Spinal cord (tissue), 10 donors: ENCODE results near the gene MRPS22. TPM values are rescaled to one million over a fixed set of nuclear protein-coding genes. Genes with fewer than 3 reads are reported as not detected.
A peak's percentile ranks its signal among the peaks of the same experiment; 100 is the strongest.
"Not testable (repeated sequence)": the region's sequence is repeated elsewhere in the genome, so short reads cannot be mapped to it uniquely, and the experiment has no call there.

Experiments
- DNase-seq, 6 donors: peaks; one replicate each; pipeline versions ENCODE4 v3.0.0 to v3.0.0-alpha.2; 2013 to 2015; ENCODE audit warnings: low spot score in 6 of 6, low read depth in 4 of 6
- H3K27ac ChIP-seq: one replicate; pipeline ENCODE4 v1.5.1; 2013; ENCODE audit warnings: low read depth, low read length, control low read depth
- H3K27me3 ChIP-seq: one replicate; pipeline ENCODE4 v1.6.1; 2013; ENCODE audit warnings: low read length; ENCODE audit not compliant: control insufficient read depth, insufficient read depth
- H3K36me3 ChIP-seq: one replicate; pipeline ENCODE4 v1.6.1; 2013; ENCODE audit warnings: low read length; ENCODE audit not compliant: control insufficient read depth, insufficient read depth
- H3K4me1 ChIP-seq: one replicate; pipeline ENCODE4 v1.6.1; 2013; ENCODE audit warnings: low read length; ENCODE audit not compliant: control insufficient read depth, insufficient read depth
- H3K4me3 ChIP-seq: one replicate; pipeline ENCODE4 v1.5.1; 2013; ENCODE audit warnings: low read depth, low read length, control low read depth
- H3K9me3 ChIP-seq: one replicate; pipeline ENCODE4 v1.6.1; 2013; ENCODE audit warnings: low read length; ENCODE audit not compliant: control insufficient read depth, insufficient read depth
- WGBS: methylation state at CpG from one replicate; pipeline ENCODE4 v1.1.5; 2013; ENCODE audit warnings: missing lambda C conversion rate; ENCODE audit not compliant: insufficient coverage; 5-methylcytosine and 5-hydroxymethylcytosine counted together
- polyA plus RNA-seq, 2 donors: library from polyadenylated mRNA; unstranded; fragments of 120-200 nt; gene quantifications; one replicate each; pipeline ENCODE4 v1.2.1, GENCODE V29; 2013; ENCODE audit not compliant: insufficient read length in 2 of 2
- total RNA-seq, 2 donors: library from RNA; depleted of rRNA in 1 of 2; stranded (reverse); fragments of 120-200 nt in 1 of 2; fragments of >200 nt in 1 of 2; gene quantifications; one replicate each; pipeline versions ENCODE4 v1.2.3 to v1.2.4, GENCODE V29; 2013 to 2014
- donor health status: healthy.

The MRPS22 gene
- total and polyA plus RNA-seq, 4 donors = 44.8 to 59.8 (median 55.9) TPM

DNA sequence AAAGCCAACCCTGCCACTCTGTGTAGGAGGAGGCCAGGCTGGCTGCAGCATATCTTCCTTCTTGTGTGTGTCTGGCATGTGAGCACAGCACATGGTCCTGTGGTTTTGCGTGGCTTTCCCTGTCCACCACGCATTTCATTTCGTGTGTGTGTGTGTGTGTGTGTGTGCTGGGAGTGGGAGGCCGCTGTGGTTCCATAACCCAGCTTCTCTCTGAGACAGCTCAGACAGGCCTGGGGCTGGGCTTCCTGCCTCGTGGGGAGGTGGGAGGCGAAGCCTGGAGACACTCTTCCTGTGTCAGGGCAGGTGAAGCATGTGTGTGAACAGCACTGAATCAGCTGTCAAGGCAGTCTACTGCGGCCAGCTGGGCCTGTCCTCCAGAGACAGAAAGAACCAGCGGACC, 16.0 kb upstream of the MRPS22 start:
- Histone ChIP-seq H3K4me3 (no peak overlapping the region), H3K27me3 (peaks cover 14% of the 10 kb centered on the region), H3K36me3 (no peaks in the 10 kb centered on the region), H3K4me1 (peaks cover 9% of the 10 kb centered on the region), H3K9me3 (no peaks in the 10 kb centered on the region), H3K27ac (no peak overlapping the region)
- no peak for DNase-seq
- 80% methylated on average over 6 of the region's 8 CpGs for WGBS

DNA sequence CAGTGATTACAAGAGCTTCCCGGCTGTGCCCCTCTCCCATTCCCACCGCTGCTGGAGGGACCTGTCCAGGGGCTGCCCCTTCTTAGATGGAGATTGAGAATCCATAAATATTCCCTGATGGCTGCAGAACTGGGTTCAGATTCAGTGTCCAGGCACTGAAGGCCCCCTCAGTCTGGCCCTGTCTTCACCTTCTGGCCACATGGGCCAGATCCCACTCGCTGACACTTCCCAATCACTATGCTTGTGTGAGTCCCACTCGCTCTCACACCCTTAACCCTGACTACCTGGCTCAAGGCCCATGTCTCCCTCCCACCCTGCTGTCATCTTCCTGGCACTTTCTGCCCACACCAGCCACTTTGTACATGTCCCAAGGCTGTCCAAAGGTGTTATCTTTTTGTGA, 15.5 kb upstream of the MRPS22 start:
- WGBS = 87% methylated on average over 4 of the region's 4 CpGs
- no peak for DNase-seq
- H3K36me3 ChIP-seq = no peaks in the 10 kb centered on the region
- peaks cover 14% of the 10 kb centered on the region for H3K27me3 ChIP-seq
- H3K4me3 ChIP-seq = no peak overlapping the region
- H3K4me1 ChIP-seq = peaks cover 9% of the 10 kb centered on the region
- H3K9me3 ChIP-seq = no peaks in the 10 kb centered on the region
- H3K27ac ChIP-seq = no peak overlapping the region

DNA sequence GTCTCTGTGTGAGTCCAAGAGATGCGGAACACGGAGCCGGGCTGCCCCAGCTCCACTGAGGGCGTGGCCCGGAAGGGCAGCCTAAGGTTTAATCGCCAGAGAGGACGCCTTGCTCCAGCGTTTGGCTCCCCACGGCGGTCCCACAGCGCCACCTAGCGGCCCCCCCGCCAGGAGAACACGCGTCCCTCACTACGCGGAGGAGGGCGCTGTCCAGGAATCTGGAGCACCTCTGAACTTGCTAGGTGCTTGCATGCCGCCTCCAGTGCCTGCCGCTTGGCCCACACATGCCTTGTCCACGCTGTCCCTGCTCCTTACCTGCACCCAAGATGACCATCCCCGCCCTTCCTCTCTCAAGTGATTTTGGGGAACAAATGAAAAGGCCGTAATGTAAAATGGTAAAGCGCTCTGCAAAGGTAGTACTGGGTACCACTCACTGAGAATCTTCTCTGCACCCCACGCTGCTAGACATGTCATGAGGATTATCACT, 14.4 kb upstream of the MRPS22 start:
- Histone ChIP-seq H3K27me3 (peaks cover 14% of the 10 kb centered on the region), H3K36me3 (no peaks in the 10 kb centered on the region), H3K4me1 (peaks cover 9% of the 10 kb centered on the region), H3K9me3 (no peaks in the 10 kb centered on the region), H3K4me3 (peak overlapping the region; percentile 4), H3K27ac (no peak overlapping the region)
- under 1% methylated on average over 20 of the region's 25 CpGs for WGBS
- peak in 5 of 6 donors; percentile 44 to 91 (median 66) for DNase-seq

DNA sequence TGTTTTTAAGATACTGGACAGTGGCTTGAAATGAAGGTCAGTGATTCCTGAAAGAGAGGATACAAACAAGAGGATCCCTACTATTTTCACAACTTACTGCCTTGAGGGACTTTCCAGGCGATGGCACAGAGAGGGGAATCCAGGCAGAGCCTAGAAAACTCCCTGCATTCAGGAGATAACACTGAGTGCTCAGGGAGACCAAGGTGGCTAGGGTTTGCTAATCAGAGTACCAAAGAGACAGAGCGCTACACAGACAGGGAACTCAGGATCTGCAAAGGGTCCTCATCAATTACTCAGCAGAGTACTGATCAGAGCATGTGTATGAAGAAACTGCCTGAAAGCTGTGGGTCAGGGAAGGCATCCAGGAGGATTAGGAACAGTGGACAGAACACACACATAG, 11.7 kb upstream of the MRPS22 start:
- DNase-seq = no peak
- Histone ChIP-seq H3K27me3 (peaks cover 14% of the 10 kb centered on the region), H3K9me3 (no peaks in the 10 kb centered on the region), H3K36me3 (no peaks in the 10 kb centered on the region), H3K27ac (no peak overlapping the region), H3K4me1 (peaks cover 7% of the 10 kb centered on the region), H3K4me3 (no peak overlapping the region)
- 82% methylated on average over 2 of the region's 2 CpGs for WGBS

DNA sequence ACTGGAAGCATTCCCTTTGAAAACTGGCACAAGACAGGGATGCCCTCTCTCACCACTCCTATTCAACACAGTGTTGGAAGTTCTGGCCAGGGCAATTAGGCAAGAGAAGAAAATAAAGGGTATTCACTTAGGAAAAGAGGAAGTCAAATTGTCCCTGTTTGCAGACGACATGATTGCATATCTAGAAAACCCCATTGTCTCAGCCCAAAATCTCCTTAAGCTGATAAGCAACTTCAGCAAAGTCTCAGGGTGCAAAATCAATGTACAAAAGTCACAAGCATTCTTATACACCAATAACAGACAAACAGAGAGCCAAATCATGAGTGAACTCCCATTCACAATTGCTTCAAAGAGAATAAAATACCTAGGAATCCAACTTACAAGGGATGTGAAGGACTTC, 9.1 kb upstream of the MRPS22 start:
- H3K36me3 ChIP-seq, H3K4me1 ChIP-seq, H3K4me3 ChIP-seq, H3K27ac ChIP-seq, H3K9me3 ChIP-seq, DNase-seq: not testable (repeated sequence)
- no CpG with 5 or more reads among the region's 1 CpG for WGBS
- H3K27me3 ChIP-seq = peaks cover 19% of the 10 kb centered on the region

DNA sequence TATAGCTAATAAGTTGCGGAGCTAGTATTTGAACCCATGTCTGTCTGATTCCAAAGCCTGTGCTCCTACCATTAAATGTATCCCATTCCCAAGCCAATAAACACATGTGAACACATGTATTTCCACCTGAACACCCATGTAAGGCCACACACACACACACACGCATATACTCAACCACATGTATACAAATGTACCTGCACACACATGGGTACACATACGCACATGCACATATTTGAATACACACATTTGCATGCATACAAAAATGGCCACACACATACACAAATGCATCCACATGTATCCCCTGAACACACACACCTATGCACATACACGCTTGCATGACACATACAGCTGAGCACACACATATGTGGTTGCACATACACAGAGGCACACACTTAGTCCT, 5.4 kb upstream of the MRPS22 start:
- Histone ChIP-seq H3K9me3 (no peaks in the 10 kb centered on the region), H3K27me3 (peaks cover 16% of the 10 kb centered on the region), H3K4me1 (peaks cover 2% of the 10 kb centered on the region), H3K4me3 (no peak overlapping the region), H3K27ac (no peak overlapping the region), H3K36me3 (no peaks in the 10 kb centered on the region)
- WGBS = 92% methylated on average over 3 of the region's 4 CpGs
- DNase-seq = no peak

DNA sequence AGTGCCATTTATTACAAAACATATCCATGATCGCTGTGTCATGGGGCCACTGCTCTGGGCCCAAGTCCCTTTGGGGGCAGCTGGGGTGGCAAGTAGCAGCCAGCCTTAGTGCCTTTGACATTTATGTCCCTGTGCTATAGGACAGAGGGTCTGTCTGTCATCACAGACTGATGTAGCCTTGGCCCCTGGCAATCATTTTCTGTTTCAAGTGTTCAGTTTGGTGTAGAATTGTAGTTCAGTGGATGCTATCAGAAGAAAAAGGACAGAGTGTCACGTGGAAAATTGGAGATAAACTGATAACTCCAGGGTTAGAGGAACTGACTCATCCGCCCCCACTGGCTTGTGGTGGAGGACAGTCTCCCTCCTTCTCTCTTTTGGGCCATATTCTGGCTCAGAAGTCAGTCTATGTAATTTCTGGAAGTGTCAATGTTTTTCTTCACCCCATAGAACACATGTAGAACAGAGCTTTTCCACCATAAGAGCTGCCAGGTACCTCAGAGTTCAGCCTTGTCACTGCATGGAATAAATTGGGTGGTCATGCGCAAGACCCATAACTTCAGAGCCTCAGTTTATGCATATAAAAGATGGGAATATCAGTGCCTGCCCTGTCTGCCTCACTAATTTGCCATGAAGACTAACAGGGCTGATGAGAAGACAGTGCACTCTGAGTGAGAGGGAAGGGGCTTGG, 4.5 kb upstream of the MRPS22 start:
- WGBS = 68% methylated on average over 2 of the region's 4 CpGs
- H3K4me1 ChIP-seq = peaks cover 5% of the 10 kb centered on the region
- H3K27ac ChIP-seq = no peak overlapping the region
- no peaks in the 10 kb centered on the region for H3K36me3 ChIP-seq
- no peak for DNase-seq
- H3K27me3 ChIP-seq = peaks cover 16% of the 10 kb centered on the region
- no peaks in the 10 kb centered on the region for H3K9me3 ChIP-seq
- H3K4me3 ChIP-seq = no peak overlapping the region

DNA sequence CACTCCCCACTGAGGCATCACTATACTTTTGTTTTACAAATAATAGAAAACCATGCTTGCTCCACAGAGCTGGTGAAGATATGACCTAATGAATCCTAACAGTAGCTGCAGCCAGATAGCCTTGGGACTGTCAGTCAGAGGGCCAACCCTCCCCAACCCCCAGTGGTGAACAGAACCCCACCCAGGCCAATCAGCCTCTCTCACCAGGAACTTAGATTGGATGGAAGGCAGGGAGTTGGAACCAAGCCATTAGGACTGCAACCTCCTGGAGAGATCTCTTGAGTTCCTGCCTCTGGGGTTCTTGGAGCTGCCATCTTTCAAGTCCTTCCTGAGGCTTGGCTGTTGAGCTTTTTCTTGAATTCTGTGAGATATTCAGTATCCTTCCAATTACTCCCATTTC, 3.0 kb upstream of the MRPS22 start:
- no peak for DNase-seq
- peaks cover 16% of the 10 kb centered on the region for H3K27me3 ChIP-seq
- H3K9me3 ChIP-seq = no peaks in the 10 kb centered on the region
- no peak overlapping the region for H3K4me3 ChIP-seq
- peaks cover 5% of the 10 kb centered on the region for H3K4me1 ChIP-seq
- no peaks in the 10 kb centered on the region for H3K36me3 ChIP-seq
- no peak overlapping the region for H3K27ac ChIP-seq

DNA sequence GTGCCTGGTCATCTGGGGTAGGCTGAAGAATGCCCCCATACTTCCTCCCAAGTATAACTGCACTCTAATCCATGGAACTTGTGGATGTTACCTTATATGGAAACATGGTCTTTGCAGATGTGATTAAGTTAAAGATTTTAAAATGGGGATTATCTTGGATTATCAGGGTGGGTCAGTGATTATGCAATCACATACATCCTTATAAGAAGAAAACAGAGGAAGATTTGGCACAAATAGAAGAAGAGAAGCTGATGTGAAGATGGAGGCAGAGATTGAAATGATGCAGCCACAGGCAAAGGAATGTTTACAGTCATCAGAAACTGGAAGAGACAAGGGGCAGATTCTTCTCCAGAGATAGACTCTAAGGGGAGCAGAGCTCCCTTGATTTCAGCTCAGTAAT, 1.8 kb upstream of the MRPS22 start:
- Histone ChIP-seq H3K4me1 (peaks cover 5% of the 10 kb centered on the region), H3K27ac (no peak overlapping the region), H3K9me3 (no peaks in the 10 kb centered on the region), H3K4me3 (no peak overlapping the region), H3K27me3 (peaks cover 16% of the 10 kb centered on the region), H3K36me3 (no peaks in the 10 kb centered on the region)
- DNase-seq = no peak

DNA sequence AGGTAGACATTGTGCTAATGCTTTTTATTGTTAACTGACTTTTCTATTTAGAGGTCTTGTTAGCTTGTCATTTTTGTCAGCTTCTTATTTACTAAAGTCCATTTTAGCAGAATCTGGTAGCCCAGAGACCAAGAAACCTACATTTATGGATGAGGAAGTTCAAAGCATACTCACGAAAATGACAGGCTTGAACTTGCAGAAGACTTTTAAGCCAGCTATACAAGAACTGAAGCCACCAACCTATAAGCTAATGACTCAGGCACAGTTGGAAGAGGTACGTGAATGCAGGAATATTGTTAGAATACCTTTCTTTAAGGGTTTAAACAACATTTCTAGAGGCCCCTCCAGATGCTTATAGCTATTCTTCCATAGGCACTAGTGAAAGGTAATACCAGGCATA, 3.0 kb downstream of the MRPS22 start:
- peaks cover 5% of the 10 kb centered on the region for H3K4me1 ChIP-seq
- H3K27me3 ChIP-seq = no peaks in the 10 kb centered on the region
- H3K4me3 ChIP-seq = no peak overlapping the region
- no peak overlapping the region for H3K27ac ChIP-seq
- H3K36me3 ChIP-seq = peaks cover 8% of the 10 kb centered on the region
- no peak for DNase-seq
- no peaks in the 10 kb centered on the region for H3K9me3 ChIP-seq
- 100% methylated on average over 1 of the region's 2 CpGs for WGBS
